HG03558 (cell line): ENCODE data around the gene C19orf81.
"Not testable (repeated sequence)": the region's sequence is repeated elsewhere in the genome, so short reads cannot be mapped to it uniquely, and the experiment has no call there.

Experiments
- ATAC-seq: cut with Tn5 transposase; IDR thresholded peaks from one replicate; pipeline ENCODE4 v1.9.1; 2021; ENCODE audit warnings: moderate number of reproducible peaks; ENCODE audit not compliant: unreplicated experiment; ENCODE audit errors: extremely low read depth

C19orf81 gene

GRCh38 chr19:50649433-50650391, at the start of gene C19orf81:
Gene C19orf81, plus strand, starts transcription at chr19:50649445. Its CDS starts 0 bp downstream, at chr19:50649445.
- ATAC-seq, result no peak

DNA sequence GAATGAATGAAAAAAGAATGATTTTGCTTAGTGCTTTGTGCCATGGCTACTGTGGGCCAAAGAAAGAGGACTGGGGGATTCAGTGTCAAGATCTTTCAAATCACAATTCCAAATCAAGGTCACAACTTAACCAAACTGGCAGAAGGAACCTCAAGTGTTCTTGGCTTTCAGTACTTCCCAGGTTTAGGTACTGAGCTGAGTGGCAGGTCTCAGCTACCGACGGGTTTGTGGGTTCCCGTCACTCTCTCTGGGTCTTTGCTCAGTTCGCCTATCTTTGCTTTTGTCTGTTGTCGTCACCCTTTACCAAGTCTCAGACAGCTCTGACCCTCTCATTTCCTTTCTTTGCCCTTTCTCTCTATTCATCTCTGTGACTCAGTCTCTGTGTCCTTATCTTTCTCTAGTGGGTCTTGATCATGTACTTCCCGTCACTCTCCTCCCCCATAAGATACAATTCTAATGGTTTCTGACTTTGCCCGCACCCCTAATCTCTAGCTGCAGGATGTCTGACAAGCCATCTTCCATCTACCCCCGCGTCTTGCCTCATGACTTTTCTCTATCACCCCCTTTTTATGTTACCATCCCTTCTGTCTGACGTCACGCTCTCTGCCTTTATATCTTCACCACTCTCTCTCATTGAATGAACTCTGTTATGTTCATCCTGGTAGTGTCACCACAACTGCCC, 47.7 kb upstream of the C19orf81 start:
- ATAC-seq, result no peak

DNA sequence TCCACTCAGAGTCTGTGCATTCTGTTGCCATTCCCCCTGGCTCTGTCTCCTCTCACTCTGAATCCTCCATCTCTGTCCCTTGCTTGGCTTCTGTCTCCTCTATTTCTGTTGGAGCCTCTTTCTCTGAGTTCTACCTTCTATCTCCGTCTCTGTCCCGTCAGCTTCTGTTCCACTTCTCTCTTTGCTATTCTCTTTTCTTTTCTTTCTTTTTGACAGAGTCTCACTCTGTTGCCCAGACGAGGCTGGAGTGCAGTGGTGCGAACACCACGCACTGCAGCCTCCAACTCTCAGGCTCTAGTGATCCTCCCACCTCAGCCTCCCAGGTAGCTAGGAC, 47.2 kb upstream of the C19orf81 start:
- no peak for ATAC-seq

DNA sequence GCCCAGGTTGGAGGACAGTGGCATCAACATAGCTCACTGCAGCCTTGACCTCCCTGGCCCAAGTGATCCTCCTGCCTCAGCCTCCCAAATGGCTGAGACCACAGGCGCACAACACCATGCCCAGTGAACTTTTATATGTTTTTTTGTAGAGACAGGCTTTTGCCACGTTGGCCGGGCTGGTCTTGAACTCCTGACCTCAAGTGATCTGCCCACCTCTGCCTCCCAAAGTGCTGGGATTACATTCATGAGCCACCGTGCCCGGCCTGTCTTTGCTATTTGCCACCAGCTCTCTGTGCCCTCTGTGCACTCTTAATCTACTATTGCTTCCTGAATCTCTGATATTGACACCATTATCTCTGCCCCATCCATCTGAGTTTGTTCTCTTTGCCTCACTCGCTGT, 46.7 kb upstream of the C19orf81 start:
- ATAC-seq, result no peak

DNA sequence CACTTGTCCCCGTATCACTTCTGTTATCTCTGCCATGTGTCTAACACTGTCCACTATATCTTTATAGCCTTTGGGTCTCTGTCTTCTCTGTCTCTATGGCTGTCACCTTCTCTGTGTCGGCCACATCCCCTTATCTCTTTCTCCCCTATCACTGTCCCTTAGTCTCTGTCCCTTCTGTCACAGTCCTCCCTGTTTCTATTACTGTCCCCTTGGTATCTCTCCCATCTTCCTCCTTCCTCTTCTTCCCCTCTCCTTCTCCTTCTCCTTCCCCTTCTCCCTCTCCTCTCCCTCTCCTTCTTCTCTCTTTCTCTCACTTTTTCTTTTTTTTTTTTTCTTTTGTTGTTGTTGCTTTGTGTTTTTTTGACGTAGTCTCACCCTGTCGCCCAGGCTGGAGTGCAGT, 46.3 kb upstream of the C19orf81 start:
- no peak for ATAC-seq

DNA sequence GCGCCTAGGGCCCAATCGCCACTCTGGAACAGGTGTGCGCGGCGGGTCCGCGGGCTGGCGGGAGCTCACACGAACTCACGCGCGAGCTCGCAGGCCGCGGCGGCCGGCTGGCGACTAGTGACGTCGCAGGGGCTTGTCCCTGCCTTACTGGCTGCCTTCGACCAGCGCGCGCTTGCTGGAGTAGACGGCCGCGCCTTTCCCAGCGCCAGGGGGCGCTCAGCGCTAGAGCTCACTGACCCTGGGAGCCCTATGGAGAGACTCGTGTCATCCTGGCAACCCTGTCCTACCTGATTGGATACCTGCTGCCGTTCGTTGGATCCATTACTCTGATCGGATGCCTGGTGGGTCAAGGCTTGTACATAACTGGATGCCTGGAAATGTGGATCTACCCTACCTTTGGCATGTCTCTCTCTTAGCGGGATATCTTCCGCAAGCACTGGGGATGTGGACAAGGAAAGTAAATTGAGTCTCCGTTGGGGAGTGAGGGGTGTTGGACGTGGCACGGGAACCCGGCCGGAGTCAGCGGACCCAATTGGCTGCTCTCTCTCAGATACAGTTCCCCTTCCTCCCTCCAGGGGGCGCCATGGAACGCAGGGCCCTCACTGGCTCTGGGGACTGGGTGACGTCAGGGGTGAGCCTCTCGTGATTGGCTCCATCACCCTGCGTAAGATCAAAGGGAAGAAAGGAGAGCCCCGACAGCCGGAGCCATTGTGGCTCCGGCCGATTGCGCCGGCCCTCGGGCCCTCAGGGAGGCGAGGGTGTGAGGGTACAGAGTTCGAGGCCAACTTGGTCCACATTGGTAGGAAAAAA, 44.8 kb upstream of the C19orf81 start:
- ATAC-seq, result not testable (repeated sequence)

DNA sequence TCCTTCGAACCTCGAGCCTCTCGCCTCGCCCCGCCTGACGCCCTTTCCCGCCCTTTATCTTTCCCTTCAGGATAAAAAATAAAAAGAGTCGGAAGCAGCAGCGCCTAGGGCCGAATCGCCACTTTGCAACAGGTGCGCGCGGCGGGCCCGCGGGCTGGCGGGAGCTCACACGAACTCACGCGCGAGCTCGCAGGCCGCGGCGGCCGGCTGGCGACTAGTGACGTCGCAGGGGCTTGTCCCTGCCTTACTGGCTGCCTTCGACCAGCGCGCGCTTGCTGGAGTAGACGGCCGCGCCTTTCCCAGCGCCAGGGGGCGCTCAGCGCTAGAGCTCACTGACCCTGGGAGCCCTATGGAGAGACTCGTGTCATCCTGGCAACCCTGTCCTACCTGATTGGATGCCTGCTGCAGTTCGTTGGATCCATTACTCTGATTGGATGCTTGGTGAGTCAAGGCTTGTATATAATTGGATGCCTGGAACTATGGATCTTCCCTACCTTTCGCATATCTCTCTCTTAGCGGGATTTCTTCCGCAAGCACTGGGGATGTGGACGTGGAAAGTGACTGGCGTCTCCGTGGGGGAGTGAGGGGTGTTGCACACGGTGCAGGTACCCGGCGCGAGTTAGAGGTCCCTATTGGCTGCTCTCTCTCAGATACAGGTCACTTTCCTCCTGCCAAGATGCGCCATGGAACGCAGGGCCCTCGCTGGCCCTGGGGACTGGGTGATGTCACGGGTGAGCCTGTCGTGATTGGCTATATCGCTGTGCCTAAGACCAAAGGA, 43.0 kb upstream of the C19orf81 start:
- ATAC-seq, result not testable (repeated sequence)

DNA sequence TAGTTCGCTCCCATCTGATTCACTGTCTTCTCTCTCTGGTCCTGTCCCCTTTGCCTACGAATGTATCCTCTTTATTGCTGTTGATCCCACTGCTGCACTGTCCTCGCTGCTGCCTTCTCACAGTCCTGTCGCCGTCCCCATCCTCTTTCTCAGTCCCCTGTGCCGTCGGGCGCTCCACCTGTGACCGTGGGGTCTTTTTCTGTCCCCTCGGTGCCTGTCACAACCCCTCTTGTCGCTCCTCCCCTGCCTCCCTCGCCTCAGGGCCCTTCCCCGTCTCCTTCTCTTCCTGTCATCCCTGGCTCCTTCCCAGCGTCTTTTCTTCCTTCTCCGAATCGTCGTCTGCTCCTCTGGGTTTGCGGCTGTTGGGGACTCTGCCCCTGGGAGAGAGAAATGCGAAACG, 41.9 kb upstream of the C19orf81 start:
- no peak for ATAC-seq

DNA sequence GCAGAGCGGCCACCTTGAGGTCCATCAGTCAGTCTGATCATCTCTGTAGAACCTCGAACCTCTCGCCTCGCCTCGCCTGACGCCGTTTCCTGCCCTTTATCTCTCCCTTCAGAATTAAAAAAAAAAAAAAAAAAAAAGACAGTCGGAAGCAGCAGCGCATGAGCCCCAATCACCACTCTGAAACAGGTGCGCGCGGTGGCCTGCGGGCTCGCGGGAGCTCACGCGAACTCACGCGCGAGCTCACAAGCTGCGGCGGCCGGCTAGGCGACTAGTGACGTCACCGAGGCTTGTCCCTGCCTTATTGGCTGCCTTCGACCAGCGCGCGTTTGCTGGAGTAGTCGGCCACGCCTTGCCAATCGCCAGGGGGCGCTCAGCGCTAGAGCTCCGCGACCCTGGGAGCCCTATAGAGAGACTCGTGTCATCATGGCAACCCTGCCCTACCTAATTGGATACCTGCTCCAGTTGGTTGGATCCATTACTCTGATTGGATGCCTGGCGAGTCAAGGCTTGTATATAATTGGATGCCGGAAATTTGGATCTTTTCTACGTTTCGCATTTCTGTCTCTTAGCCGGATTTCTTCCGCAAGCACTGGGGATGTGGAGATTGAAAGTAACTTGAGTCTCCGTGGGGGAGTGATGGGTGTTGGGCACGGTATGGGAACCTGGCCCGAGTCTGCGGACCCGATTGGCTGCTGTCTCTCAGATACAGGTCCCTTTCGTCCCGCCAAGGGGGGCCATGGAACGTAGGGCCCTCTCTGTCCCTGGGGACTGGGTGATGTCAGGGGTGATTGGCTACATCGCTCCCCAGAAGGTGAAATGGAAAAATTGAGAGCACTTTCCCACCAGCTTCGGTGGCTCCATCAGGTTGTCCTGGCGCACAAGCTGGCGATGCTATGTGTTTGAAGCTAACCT, 41.1 kb upstream of the C19orf81 start:
- ATAC-seq, result no peak

GRCh38 chr19:50612504-50613404, 36.5 kb upstream of the C19orf81 start:
- ATAC-seq, result not testable (repeated sequence)

GRCh38 chr19:50618379-50618778, 30.9 kb upstream of the C19orf81 start:
- not testable (repeated sequence) for ATAC-seq

DNA sequence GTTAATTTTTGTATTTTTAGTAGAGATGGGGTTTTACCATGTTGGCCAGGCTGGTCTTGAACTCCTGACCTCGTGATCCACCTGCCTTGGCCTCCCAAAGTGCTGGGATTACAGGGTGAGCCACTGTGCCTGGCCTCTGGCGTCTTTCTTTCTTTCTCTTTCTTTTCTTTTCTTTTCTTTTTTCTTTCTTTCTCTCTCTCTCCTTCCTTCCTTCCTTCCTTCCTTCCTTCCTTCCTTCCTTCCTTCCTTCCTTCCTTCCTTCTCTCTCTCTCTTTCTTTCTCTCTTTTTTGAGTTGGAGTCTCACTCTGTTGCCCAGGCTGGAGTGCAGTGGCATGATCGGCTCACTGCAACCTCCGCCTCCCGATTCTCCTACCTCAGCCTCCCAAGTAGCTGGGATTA, 30.1 kb upstream of the C19orf81 start:
- not testable (repeated sequence) for ATAC-seq

- not testable (repeated sequence) for ATAC-seq
Measured at GRCh38 chr19:50620394-50620906, 28.8 kb upstream of the C19orf81 start.

- no peak for ATAC-seq
Measured at GRCh38 chr19:50624949-50625600, 24.2 kb upstream of the C19orf81 start.

- ATAC-seq, result no peak
Measured at GRCh38 chr19:50626011-50626410, 23.2 kb upstream of the C19orf81 start.

DNA sequence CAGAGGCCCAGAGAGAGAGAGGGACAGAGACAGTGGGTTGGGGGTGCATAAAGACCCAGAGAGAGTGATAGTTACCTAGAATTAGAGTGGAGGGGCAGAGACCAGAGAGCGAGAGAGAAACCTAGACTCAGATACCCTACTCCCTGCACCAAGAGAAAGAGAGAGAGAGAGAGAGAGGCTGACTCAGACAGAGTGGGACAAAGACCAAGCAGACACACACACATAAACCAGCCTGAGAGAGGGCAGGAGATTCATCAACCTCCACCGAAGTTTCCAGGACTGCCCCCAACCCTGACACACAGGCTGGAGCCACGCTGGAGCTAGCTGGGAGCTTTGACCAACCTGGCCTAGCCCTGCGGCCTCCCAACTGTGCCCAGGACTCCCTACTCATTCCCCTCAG, 22.4 kb upstream of the C19orf81 start:
- ATAC-seq, result no peak

GRCh38 chr19:50628146-50628545, 21.1 kb upstream of the C19orf81 start:
- ATAC-seq, result no peak
